Measurements from ENCODE around the gene ABCA5.

The ABCA5 gene

GRCh38 chr17:69327060-69327831 lies at the start of gene ABCA5:
Gene ABCA5, minus strand, starts transcription at chr17:69327133. Its CDS starts 12,718 bp downstream, at chr17:69314415.
- peak; percentile 89 for DNase-seq

GRCh38 chr17:69375229-69375628 lies 48.3 kb upstream of the ABCA5 start:
- DNase-seq = no peak

GRCh38 chr17:69373069-69373468 lies 46.1 kb upstream of the ABCA5 start:
- DNase-seq = no peak

GRCh38 chr17:69367298-69367697 lies 40.4 kb upstream of the ABCA5 start:
- DNase-seq = no peak

- DNase-seq = no peak
Measured at GRCh38 chr17:69363488-69364210, 36.7 kb upstream of the ABCA5 start.

GRCh38 chr17:69361156-69361555 lies 34.2 kb upstream of the ABCA5 start:
- DNase-seq = no peak

GRCh38 chr17:69358688-69359596 lies 32.0 kb upstream of the ABCA5 start:
- DNase-seq = peak; percentile 25

- DNase-seq = no peak
Measured at GRCh38 chr17:69357701-69358100, 30.8 kb upstream of the ABCA5 start.

GRCh38 chr17:69356625-69357024 lies 29.7 kb upstream of the ABCA5 start:
- no peak for DNase-seq

GRCh38 chr17:69350911-69351310 lies 24.0 kb upstream of the ABCA5 start:
- DNase-seq = no peak

- DNase-seq = no peak
Measured at GRCh38 chr17:69348429-69348828, 21.5 kb upstream of the ABCA5 start.

GRCh38 chr17:69346766-69347165 lies 19.8 kb upstream of the ABCA5 start:
- no peak for DNase-seq

- no peak for DNase-seq
Measured at GRCh38 chr17:69344939-69345338, 18.0 kb upstream of the ABCA5 start.

GRCh38 chr17:69342896-69343644 lies 16.1 kb upstream of the ABCA5 start:
- no peak for DNase-seq

- no peak for DNase-seq
Measured at GRCh38 chr17:69339937-69340336, 13.0 kb upstream of the ABCA5 start.

GRCh38 chr17:69336996-69337395 lies 10.1 kb upstream of the ABCA5 start:
- no peak for DNase-seq

GRCh38 chr17:69336580-69336979 lies 9.6 kb upstream of the ABCA5 start:
- DNase-seq = no peak

GRCh38 chr17:69335058-69335457 lies 8.1 kb upstream of the ABCA5 start:
- DNase-seq = no peak

GRCh38 chr17:69333561-69333960 lies 6.6 kb upstream of the ABCA5 start:
- DNase-seq = no peak

- DNase-seq = peak; percentile 21
Measured at GRCh38 chr17:69331756-69332155, 4.8 kb upstream of the ABCA5 start.

GRCh38 chr17:69326377-69327059 lies 415 bp downstream of the ABCA5 start:
- no peak for DNase-seq

Measured in NCI-H524 treated with DMSO at 0.1 percent for 48 hours (cell line).